Liver (tissue), 9 donors: ENCODE results near the gene P2RY6. TPM values are rescaled to one million over a fixed set of nuclear protein-coding genes. Genes with fewer than 3 reads are reported as not detected.

Experiments used
- DNase-seq: peaks from one replicate; pipeline ENCODE4 v3.0.0-alpha.2; 2017; ENCODE audit warnings: low spot score
- H3K27ac ChIP-seq, 2 donors: one replicate each; pipeline ENCODE4 v1.7.0; 2013; ENCODE audit warnings: inconsistent platforms in 2 of 2, low read length in 2 of 2, control low read depth in 1 of 2, low read depth in 1 of 2, mild to moderate bottlenecking in 1 of 2
- H3K27me3 ChIP-seq, 4 donors: one replicate each; pipeline versions ENCODE4 v1.6.1 to v1.7.0; 2013; ENCODE audit warnings: low read length in 3 of 4, inconsistent platforms in 1 of 4, mild to moderate bottlenecking in 1 of 4, moderate library complexity in 1 of 4; ENCODE audit not compliant: control insufficient read depth in 4 of 4, insufficient read depth in 4 of 4
- H3K36me3 ChIP-seq, 4 donors: one replicate each; pipeline versions ENCODE4 v1.6.1 to v1.7.0; 2013; ENCODE audit warnings: low read length in 3 of 4, mild to moderate bottlenecking in 3 of 4, low read depth in 1 of 4, moderate library complexity in 1 of 4; ENCODE audit not compliant: control insufficient read depth in 4 of 4, insufficient read depth in 3 of 4
- H3K4me1 ChIP-seq, 4 donors: one replicate each; pipeline versions ENCODE4 v1.6.1 to v1.7.0; 2013; ENCODE audit warnings: low read length in 3 of 4, mild to moderate bottlenecking in 3 of 4, moderate library complexity in 1 of 4; ENCODE audit not compliant: control insufficient read depth in 4 of 4, insufficient read depth in 4 of 4
- H3K4me3 ChIP-seq, 3 donors: one replicate each; pipeline versions ENCODE4 v1.6.1 to v1.7.0; 2013; ENCODE audit warnings: low read length in 3 of 3, control low read depth in 1 of 3, low read depth in 1 of 3, mild to moderate bottlenecking in 1 of 3
- H3K9ac ChIP-seq, 2 donors: one replicate each; pipeline ENCODE4 v1.7.0; 2013; ENCODE audit warnings: low read length in 2 of 2, mild to moderate bottlenecking in 2 of 2, moderate library complexity in 2 of 2, control low read depth in 1 of 2, low read depth in 1 of 2
- H3K9me3 ChIP-seq, 4 donors: one replicate each; pipeline versions ENCODE4 v1.6.1 to v1.7.0; 2013; ENCODE audit warnings: low read length in 3 of 4; ENCODE audit not compliant: control insufficient read depth in 4 of 4
- EGR1 ChIP-seq, 2 donors: IDR thresholded peaks; 2 replicates each; pipeline ENCODE4 v1.6.1; 2016 to 2018; ENCODE audit warnings: antibody characterized with exemption in 2 of 2, low read depth in 2 of 2
- FOXA1 ChIP-seq: IDR thresholded peaks from 2 replicates; pipeline ENCODE4 v1.6.1; 2016; ENCODE audit warnings: antibody characterized with exemption
- FOXA2 ChIP-seq: IDR thresholded peaks from 2 replicates; pipeline ENCODE4 v1.6.1; 2016; ENCODE audit warnings: antibody characterized with exemption
- GABPA ChIP-seq, 2 donors: IDR thresholded peaks in 1 of 2; conservative IDR thresholded peaks in 1 of 2; 2 replicates each; pipeline ENCODE4 v1.6.1; 2016; ENCODE audit warnings: antibody characterized with exemption in 2 of 2, mild to moderate bottlenecking in 1 of 2, moderate library complexity in 1 of 2
- HNF4A ChIP-seq, 2 donors: conservative IDR thresholded peaks; 2 replicates each; pipeline ENCODE4 v1.6.1; 2016; ENCODE audit warnings: antibody characterized with exemption in 2 of 2, mild to moderate bottlenecking in 2 of 2
- HNF4G ChIP-seq: IDR thresholded peaks from 2 replicates; pipeline ENCODE4 v1.6.1; 2016; ENCODE audit warnings: antibody characterized with exemption
- JUND ChIP-seq, 2 donors: IDR thresholded peaks; 2 replicates each; pipeline ENCODE4 v1.6.1; 2016; ENCODE audit warnings: antibody characterized with exemption in 2 of 2
- NR2F2 ChIP-seq: IDR thresholded peaks from 2 replicates; pipeline ENCODE4 v1.6.1; 2016; ENCODE audit warnings: antibody characterized with exemption
- RAD21 ChIP-seq, 2 donors: IDR thresholded peaks; 2 replicates each; pipeline ENCODE4 v1.6.1; 2016; ENCODE audit warnings: antibody characterized with exemption in 2 of 2, mild to moderate bottlenecking in 2 of 2
- RXRA ChIP-seq, 2 donors: IDR thresholded peaks; 2 replicates each; pipeline ENCODE4 v1.6.1; 2017 to 2018; ENCODE audit warnings: antibody characterized with exemption in 2 of 2, mild to moderate bottlenecking in 1 of 2
- SP1 ChIP-seq: IDR thresholded peaks from 2 replicates; pipeline ENCODE4 v1.6.1; 2018; ENCODE audit warnings: antibody characterized with exemption, mild to moderate bottlenecking
- TAF1 ChIP-seq: conservative IDR thresholded peaks from 2 replicates; pipeline ENCODE4 v1.6.1; 2016; ENCODE audit warnings: antibody characterized with exemption, mild to moderate bottlenecking
- YY1 ChIP-seq: IDR thresholded peaks from 2 replicates; pipeline ENCODE4 v1.6.1; 2016; ENCODE audit warnings: antibody characterized with exemption, mild to moderate bottlenecking
- WGBS: extraction: QIAGEN DNeasy Blood & Tissue Kit; methylation state at CpG from one replicate; pipeline ENCODE4 v1.1.7; 2013; 5-methylcytosine and 5-hydroxymethylcytosine counted together
- polyA plus RNA-seq, 2 donors: library from polyadenylated mRNA; stranded (reverse) in 1 of 2; unstranded in 1 of 2; fragments of 200-250 nt in 1 of 2; fragments of >200 nt in 1 of 2; fragmentation: Nextera tagmentation in 1 of 2; extraction: Ambion mirVana in 1 of 2; gene quantifications; one replicate each; pipeline versions ENCODE4 v1.2.1 to v1.2.3, GENCODE V29; 2013 to 2015
- total RNA-seq, 2 donors: library from RNA; depleted of rRNA; stranded (reverse); fragments of >200 nt; gene quantifications; one replicate each; pipeline ENCODE4 v1.2.3, GENCODE V29; 2014
- TF ChIP-seq, protein P1 (sequence below): fragments of 150-350 bp; IDR thresholded peaks from 2 replicates; pipeline ENCODE4 v1.5.1; 2017; ENCODE audit warnings: improper control_type of control experiment, low read depth, low read length; ENCODE audit not compliant: missing input control
- TF ChIP-seq, protein P2 (sequence below): IDR thresholded peaks from 2 replicates; pipeline ENCODE4 v1.6.1; 2016; ENCODE audit warnings: antibody characterized with exemption
- TF ChIP-seq, protein P3 (sequence below): IDR thresholded peaks from 2 replicates; pipeline ENCODE4 v1.6.1; 2016; ENCODE audit warnings: antibody characterized with exemption
- TF ChIP-seq, protein P4 (sequence below): IDR thresholded peaks from 2 replicates; pipeline ENCODE4 v1.6.1; 2016; ENCODE audit warnings: antibody characterized with exemption, mild to moderate bottlenecking
- TF ChIP-seq, protein P5 (sequence below): IDR thresholded peaks from 2 replicates; pipeline ENCODE4 v1.6.1; 2016; ENCODE audit warnings: antibody characterized with exemption
- donor health status: healthy.
- donor health status: healthy.
- donor health status: healthy.
- donor health status: healthy.
- donor health status: healthy.

The P2RY6 gene
- total and polyA plus RNA-seq, 4 donors = 0.21 to 1.3 (median 0.78) TPM

DNA sequence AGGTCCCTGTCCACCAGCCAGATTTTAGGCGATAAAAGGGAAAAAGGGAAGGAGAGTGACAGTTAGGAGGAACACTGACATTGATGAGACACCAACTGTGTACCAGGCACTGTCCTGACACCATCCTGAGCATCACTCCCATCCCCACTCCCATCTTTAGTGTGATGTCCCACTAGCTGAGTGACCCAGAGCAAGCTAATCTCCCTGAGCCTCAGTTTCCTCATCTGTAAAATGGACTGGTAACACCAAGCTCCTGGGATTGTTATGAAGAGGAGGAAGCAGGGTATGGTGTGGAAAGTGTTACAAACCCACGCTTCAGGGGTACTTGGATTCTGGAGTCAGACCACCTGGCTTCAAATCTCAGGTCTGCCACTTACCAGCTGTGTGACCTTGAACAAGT is 8.5 kb upstream of the P2RY6 start:
- 86% methylated on average over 2 of the region's 2 CpGs for WGBS

More for the DNA sequence above, 8.5 kb upstream of the P2RY6 start:
- DNase-seq = no peak
- Histone ChIP-seq H3K27ac (no peak overlapping the region), H3K9me3 (no peaks in the 10 kb centered on the region), H3K4me1 (peaks cover 0 to 3% (median 0%) of the 10 kb centered on the region in 4 donors), H3K27me3 (peaks cover 0 to 8% (median 7%) of the 10 kb centered on the region in 4 donors), H3K9ac (no peak overlapping the region), H3K4me3 (no peak overlapping the region), H3K36me3 (no peaks in the 10 kb centered on the region)
- TF ChIP-seq YY1 (no peak), NR2F2 (no peak), JUND (IDR thresholded peaks at IDR 0.05) (no peak), RXRA (IDR thresholded peaks at IDR 0.05) (no peak), TAF1 (no peak), FOXA2 (no peak), FOXA1 (no peak), HNF4G (no peak), SP1 (no peak), HNF4A (conservative IDR thresholded peaks at IDR 0.05) (no peak), GABPA (IDR thresholded peaks at IDR 0.05 in 1 of 2, conservative IDR thresholded peaks at IDR 0.05 in 1 of 2) (no peak), EGR1 (IDR thresholded peaks at IDR 0.05; ENCODE audit: low read depth in 2 of 2) (no peak), RAD21 (IDR thresholded peaks at IDR 0.05) (no peak)
- TF ChIP-seq, protein P1, sequence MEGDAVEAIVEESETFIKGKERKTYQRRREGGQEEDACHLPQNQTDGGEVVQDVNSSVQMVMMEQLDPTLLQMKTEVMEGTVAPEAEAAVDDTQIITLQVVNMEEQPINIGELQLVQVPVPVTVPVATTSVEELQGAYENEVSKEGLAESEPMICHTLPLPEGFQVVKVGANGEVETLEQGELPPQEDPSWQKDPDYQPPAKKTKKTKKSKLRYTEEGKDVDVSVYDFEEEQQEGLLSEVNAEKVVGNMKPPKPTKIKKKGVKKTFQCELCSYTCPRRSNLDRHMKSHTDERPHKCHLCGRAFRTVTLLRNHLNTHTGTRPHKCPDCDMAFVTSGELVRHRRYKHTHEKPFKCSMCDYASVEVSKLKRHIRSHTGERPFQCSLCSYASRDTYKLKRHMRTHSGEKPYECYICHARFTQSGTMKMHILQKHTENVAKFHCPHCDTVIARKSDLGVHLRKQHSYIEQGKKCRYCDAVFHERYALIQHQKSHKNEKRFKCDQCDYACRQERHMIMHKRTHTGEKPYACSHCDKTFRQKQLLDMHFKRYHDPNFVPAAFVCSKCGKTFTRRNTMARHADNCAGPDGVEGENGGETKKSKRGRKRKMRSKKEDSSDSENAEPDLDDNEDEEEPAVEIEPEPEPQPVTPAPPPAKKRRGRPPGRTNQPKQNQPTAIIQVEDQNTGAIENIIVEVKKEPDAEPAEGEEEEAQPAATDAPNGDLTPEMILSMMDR = no peak
- TF ChIP-seq, protein P2, sequence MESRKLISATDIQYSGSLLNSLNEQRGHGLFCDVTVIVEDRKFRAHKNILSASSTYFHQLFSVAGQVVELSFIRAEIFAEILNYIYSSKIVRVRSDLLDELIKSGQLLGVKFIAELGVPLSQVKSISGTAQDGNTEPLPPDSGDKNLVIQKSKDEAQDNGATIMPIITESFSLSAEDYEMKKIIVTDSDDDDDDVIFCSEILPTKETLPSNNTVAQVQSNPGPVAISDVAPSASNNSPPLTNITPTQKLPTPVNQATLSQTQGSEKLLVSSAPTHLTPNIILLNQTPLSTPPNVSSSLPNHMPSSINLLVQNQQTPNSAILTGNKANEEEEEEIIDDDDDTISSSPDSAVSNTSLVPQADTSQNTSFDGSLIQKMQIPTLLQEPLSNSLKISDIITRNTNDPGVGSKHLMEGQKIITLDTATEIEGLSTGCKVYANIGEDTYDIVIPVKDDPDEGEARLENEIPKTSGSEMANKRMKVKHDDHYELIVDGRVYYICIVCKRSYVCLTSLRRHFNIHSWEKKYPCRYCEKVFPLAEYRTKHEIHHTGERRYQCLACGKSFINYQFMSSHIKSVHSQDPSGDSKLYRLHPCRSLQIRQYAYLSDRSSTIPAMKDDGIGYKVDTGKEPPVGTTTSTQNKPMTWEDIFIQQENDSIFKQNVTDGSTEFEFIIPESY = no peak
- TF ChIP-seq, protein P3, sequence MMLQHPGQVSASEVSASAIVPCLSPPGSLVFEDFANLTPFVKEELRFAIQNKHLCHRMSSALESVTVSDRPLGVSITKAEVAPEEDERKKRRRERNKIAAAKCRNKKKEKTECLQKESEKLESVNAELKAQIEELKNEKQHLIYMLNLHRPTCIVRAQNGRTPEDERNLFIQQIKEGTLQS = no peak
- TF ChIP-seq, protein P4, sequence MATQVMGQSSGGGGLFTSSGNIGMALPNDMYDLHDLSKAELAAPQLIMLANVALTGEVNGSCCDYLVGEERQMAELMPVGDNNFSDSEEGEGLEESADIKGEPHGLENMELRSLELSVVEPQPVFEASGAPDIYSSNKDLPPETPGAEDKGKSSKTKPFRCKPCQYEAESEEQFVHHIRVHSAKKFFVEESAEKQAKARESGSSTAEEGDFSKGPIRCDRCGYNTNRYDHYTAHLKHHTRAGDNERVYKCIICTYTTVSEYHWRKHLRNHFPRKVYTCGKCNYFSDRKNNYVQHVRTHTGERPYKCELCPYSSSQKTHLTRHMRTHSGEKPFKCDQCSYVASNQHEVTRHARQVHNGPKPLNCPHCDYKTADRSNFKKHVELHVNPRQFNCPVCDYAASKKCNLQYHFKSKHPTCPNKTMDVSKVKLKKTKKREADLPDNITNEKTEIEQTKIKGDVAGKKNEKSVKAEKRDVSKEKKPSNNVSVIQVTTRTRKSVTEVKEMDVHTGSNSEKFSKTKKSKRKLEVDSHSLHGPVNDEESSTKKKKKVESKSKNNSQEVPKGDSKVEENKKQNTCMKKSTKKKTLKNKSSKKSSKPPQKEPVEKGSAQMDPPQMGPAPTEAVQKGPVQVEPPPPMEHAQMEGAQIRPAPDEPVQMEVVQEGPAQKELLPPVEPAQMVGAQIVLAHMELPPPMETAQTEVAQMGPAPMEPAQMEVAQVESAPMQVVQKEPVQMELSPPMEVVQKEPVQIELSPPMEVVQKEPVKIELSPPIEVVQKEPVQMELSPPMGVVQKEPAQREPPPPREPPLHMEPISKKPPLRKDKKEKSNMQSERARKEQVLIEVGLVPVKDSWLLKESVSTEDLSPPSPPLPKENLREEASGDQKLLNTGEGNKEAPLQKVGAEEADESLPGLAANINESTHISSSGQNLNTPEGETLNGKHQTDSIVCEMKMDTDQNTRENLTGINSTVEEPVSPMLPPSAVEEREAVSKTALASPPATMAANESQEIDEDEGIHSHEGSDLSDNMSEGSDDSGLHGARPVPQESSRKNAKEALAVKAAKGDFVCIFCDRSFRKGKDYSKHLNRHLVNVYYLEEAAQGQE = no peak
- TF ChIP-seq, protein P5, sequence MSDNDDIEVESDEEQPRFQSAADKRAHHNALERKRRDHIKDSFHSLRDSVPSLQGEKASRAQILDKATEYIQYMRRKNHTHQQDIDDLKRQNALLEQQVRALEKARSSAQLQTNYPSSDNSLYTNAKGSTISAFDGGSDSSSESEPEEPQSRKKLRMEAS = no peak
